Activated gamma-delta T cell treated with Interleukin-2 at 50 U/mL for 16 hours (primary cell): ENCODE measurements around the gene NTNG2.

ENCODE experiments used
- DNase-seq: peaks from one replicate; pipeline ENCODE4 v3.0.0-alpha.2; 2020

Gene NTNG2

GRCh38 chr9:132147331-132147730 lies 14.5 kb upstream of the NTNG2 start:
- DNase-seq: no peak

GRCh38 chr9:132147839-132148238 lies 14.0 kb upstream of the NTNG2 start:
- no peak for DNase-seq

- no peak for DNase-seq
These were observed 11.6 kb upstream of the NTNG2 start for GRCh38 chr9:132150256-132150655.

- no peak for DNase-seq
These were observed 10.7 kb upstream of the NTNG2 start for GRCh38 chr9:132151118-132151517.

- no peak for DNase-seq
These were observed 9.6 kb upstream of the NTNG2 start for GRCh38 chr9:132152231-132152630.

GRCh38 chr9:132154863-132155567 lies 6.8 kb upstream of the NTNG2 start:
- DNase-seq: no peak

GRCh38 chr9:132155568-132155895 lies 6.3 kb upstream of the NTNG2 start:
- DNase-seq: no peak

GRCh38 chr9:132156262-132156661 lies 5.6 kb upstream of the NTNG2 start:
- no peak for DNase-seq

GRCh38 chr9:132157347-132158116 lies 4.3 kb upstream of the NTNG2 start:
- no peak for DNase-seq

- peak; percentile 60 for DNase-seq
These were observed 786 bp upstream of the NTNG2 start for GRCh38 chr9:132160802-132161742.

GRCh38 chr9:132162764-132163456 lies 1.1 kb downstream of the NTNG2 start:
- no peak for DNase-seq

GRCh38 chr9:132163457-132163875 lies 1.6 kb downstream of the NTNG2 start:
- DNase-seq: no peak

GRCh38 chr9:132163876-132164603 lies 2.2 kb downstream of the NTNG2 start:
- no peak for DNase-seq

GRCh38 chr9:132164604-132165362 lies 2.9 kb downstream of the NTNG2 start:
- no peak for DNase-seq

- DNase-seq: no peak
These were observed 4.7 kb downstream of the NTNG2 start for GRCh38 chr9:132166599-132166998.

- no peak for DNase-seq
These were observed 5.3 kb downstream of the NTNG2 start for GRCh38 chr9:132167192-132167591.

GRCh38 chr9:132168347-132168746 lies 6.5 kb downstream of the NTNG2 start:
- DNase-seq: no peak

GRCh38 chr9:132168851-132169250 lies 7.0 kb downstream of the NTNG2 start:
- DNase-seq: no peak

- peak; percentile 60 for DNase-seq
These were observed 8.0 kb downstream of the NTNG2 start for GRCh38 chr9:132169672-132170392.

GRCh38 chr9:132171702-132172101 lies 9.8 kb downstream of the NTNG2 start:
- no peak for DNase-seq

- DNase-seq: no peak
These were observed 10.3 kb downstream of the NTNG2 start for GRCh38 chr9:132172185-132172584.
